ENCODE data around the gene MROH7.

The MROH7 gene

GRCh38 chr1:54728027-54728426, 86.4 kb downstream of the MROH7 start:
- TF ChIP-seq POLR2A (IDR thresholded peaks at IDR 0.05; ENCODE audit: low read depth, low read length) = no peak
- FAIRE-seq (no peak), DNase-seq (ENCODE audit: insufficient read length, low spot score) (no peak)

- DNase-seq (ENCODE audit: insufficient read length, low spot score) (no peak), FAIRE-seq (no peak)
- TF ChIP-seq POLR2A (IDR thresholded peaks at IDR 0.05; ENCODE audit: low read depth, low read length) = no peak
Measured at GRCh38 chr1:54736685-54737084, 95.1 kb downstream of the MROH7 start.

GRCh38 chr1:54738244-54738643, 96.7 kb downstream of the MROH7 start:
- no peak for DNase-seq (ENCODE audit: insufficient read length, low spot score)
- TF ChIP-seq POLR2A (IDR thresholded peaks at IDR 0.05; ENCODE audit: low read depth, low read length) = no peak
- no peak for FAIRE-seq

GRCh38 chr1:54741531-54741930, 99.9 kb downstream of the MROH7 start:
- no peak for TF ChIP-seq POLR2A (IDR thresholded peaks at IDR 0.05; ENCODE audit: low read depth, low read length)
- DNase-seq (ENCODE audit: insufficient read length, low spot score) (no peak), FAIRE-seq (no peak)

- DNase-seq (ENCODE audit: insufficient read length, low spot score) = no peak
- no peak for TF ChIP-seq POLR2A (IDR thresholded peaks at IDR 0.05; ENCODE audit: low read depth, low read length)
- FAIRE-seq = no peak
Measured at GRCh38 chr1:54742282-54742681, 100.7 kb downstream of the MROH7 start.

- FAIRE-seq (no peak), DNase-seq (ENCODE audit: insufficient read length, low spot score) (no peak)
- TF ChIP-seq POLR2A (IDR thresholded peaks at IDR 0.05; ENCODE audit: low read depth, low read length) = no peak
Measured at GRCh38 chr1:54743416-54744226, 102.0 kb downstream of the MROH7 start.

GRCh38 chr1:54744696-54745095, 103.1 kb downstream of the MROH7 start:
- FAIRE-seq (no peak), DNase-seq (ENCODE audit: insufficient read length, low spot score) (no peak)
- TF ChIP-seq POLR2A (IDR thresholded peaks at IDR 0.05; ENCODE audit: low read depth, low read length) = no peak

GRCh38 chr1:54745274-54745673, 103.7 kb downstream of the MROH7 start:
- TF ChIP-seq POLR2A (IDR thresholded peaks at IDR 0.05; ENCODE audit: low read depth, low read length) = no peak
- DNase-seq (ENCODE audit: insufficient read length, low spot score) (no peak), FAIRE-seq (no peak)

- no peak for TF ChIP-seq POLR2A (IDR thresholded peaks at IDR 0.05; ENCODE audit: low read depth, low read length)
- DNase-seq (ENCODE audit: insufficient read length, low spot score) = no peak
- no peak for FAIRE-seq
Measured at GRCh38 chr1:54745864-54746263, 104.3 kb downstream of the MROH7 start.

GRCh38 chr1:54748094-54748835, 106.7 kb downstream of the MROH7 start:
- DNase-seq (ENCODE audit: insufficient read length, low spot score) = no peak
- no peak for FAIRE-seq
- no peak for TF ChIP-seq POLR2A (IDR thresholded peaks at IDR 0.05; ENCODE audit: low read depth, low read length)

- no peak for DNase-seq (ENCODE audit: insufficient read length, low spot score)
- FAIRE-seq = no peak
- TF ChIP-seq POLR2A (IDR thresholded peaks at IDR 0.05; ENCODE audit: low read depth, low read length) = no peak
Measured at GRCh38 chr1:54750596-54750995, 109.0 kb downstream of the MROH7 start.

GRCh38 chr1:54751426-54751825, 109.8 kb downstream of the MROH7 start:
- DNase-seq (ENCODE audit: insufficient read length, low spot score) (no peak), FAIRE-seq (no peak)
- no peak for TF ChIP-seq POLR2A (IDR thresholded peaks at IDR 0.05; ENCODE audit: low read depth, low read length)

GRCh38 chr1:54754045-54754444, 112.5 kb downstream of the MROH7 start:
- DNase-seq (ENCODE audit: insufficient read length, low spot score) (no peak), FAIRE-seq (no peak)
- TF ChIP-seq POLR2A (IDR thresholded peaks at IDR 0.05; ENCODE audit: low read depth, low read length) = no peak

GRCh38 chr1:54754486-54755285, 113.1 kb downstream of the MROH7 start:
- no peak for DNase-seq (ENCODE audit: insufficient read length, low spot score)
- TF ChIP-seq POLR2A (IDR thresholded peaks at IDR 0.05; ENCODE audit: low read depth, low read length) = no peak
- no peak for FAIRE-seq

All from H54 (cell line).